Measurements from ENCODE around the gene GABRE.
"Not testable (repeated sequence)": the region's sequence is repeated elsewhere in the genome, so short reads cannot be mapped to it uniquely, and the experiment has no call there.

Gene GABRE

DNA sequence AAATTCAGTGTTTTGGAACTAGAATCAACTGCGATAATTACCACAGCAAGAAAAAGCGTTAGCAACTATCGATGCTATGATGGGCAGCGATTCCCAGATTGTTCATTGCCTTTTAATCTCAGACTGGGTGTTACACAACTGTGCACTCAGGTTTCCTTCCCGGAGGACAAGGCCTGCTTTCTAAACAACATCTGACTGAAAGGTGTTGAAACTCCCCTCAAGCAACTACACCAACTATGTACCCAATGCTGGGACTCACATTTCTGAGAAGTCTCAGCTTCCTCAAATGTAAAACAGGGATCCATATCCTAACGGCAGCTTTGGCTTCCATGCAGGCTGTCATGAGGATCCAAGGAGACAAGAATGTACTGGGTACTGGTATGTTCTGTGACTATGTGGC lies 8.2 kb downstream of the GABRE start:
- no peak for DNase-seq

DNA sequence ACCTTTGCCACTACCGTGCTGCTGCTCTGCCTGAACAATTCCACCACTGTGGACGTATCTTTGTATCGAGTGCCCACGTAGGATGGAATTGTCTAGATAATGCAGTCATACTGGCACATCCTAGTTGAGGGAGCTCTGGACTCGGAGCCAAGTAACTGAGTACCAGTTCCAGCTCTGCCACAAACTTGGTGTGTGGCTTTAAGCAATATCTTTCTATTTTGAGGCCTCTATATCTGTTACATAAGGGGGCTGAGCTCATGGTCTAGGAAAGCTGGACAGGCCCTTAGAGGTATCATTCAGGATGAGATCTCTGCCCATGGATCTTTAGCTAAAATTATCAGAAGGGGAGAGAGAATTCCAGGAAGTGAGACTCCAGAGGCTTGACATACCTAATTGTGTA lies 12.4 kb downstream of the GABRE start:
- DNase-seq, result no peak

DNA sequence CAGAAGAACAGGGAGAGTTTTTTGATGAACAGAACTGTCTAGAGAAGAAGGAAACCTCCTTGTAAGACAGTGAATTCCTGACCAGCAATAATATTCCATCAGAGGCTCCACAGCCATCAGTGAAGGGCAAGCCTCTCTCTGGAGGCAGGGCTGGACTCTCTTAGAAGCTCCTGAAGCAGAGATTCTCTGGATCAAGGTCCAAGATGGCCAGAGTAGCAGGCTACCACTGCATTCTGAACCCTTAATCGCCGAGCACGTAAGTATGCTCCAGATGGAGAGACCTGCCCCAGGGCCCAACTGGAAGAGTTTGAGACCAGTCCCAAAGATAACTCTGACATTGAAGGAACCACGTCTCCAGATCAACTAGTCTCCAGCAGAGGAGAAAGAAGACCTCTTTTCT lies 16.4 kb downstream of the GABRE start:
- no peak for DNase-seq

DNA sequence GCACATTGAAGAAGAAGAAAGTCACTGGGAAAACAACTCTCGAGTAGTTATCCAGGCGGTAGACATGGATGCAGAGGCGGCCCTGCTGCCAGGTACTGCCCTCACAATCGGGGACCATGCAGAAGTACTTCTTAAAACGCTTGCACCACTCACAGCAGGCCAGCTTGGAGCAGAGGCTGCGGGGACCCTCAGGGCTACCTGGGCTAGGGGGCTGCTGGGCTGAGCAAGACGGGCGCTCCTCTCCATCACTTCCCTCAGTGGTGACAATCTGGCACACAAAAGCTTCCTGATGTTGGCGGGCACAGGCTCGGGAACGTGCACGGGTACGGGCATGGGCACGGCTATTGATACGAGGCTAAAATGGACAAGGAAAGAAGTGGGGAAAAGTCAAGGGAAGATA lies 19.7 kb downstream of the GABRE start:
- no peak for DNase-seq

DNA sequence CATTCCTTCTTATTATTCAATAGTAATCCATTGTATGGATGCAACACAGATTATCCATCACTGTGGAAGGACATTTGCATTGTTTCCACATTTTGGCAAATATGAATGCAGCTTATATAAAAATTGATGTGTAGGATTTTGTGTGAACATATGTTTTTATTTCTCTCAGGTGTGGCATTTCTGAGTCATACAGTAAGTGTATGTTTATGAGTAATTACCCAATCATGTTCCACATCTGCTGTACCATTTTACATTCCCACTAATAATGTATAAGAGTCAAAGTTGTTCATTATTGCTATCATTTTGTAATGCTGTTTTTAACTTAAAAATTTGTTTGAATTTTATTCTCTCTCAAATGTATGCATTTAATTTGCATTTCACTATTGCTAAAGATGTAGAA lies 36.3 kb downstream of the GABRE start:
- no peak for DNase-seq

DNA sequence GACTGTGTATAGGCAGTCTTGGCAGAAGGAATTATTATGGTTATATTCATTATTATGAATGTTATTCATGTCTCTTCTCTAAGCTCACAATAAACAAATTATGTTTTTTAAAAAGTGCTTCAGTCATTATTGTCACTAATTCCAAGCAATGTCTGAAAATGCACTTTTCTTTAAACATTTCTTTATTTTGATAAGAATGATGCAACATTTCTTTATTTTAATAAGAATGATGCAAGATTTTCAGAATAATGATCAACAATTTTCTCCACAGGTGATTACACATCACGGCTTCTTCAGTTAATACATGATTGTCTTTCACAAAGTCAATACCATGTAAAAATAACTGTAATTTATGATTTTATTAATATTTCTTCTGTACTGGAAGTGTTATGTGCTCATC lies 39.1 kb downstream of the GABRE start:
- no peak for DNase-seq

DNA sequence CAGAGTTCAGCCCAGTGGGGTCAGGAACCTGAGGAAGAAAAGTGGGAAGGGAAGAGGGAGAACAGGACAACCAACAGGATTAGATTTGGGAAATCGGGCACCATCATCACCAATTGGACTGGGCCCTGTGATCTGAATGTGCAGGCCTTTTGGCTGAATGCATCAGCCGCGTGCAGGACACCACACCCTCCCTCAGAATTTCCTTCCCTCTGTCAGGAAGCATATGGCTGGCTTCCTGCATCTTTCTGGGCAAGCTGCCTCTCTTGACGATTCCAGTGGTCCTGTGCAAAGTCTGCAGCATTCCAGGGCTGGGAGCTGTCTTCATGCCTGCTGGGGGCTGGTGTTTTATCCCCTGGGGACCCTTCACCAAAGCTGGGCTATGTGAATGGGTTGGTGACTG lies 45.4 kb downstream of the GABRE start:
- DNase-seq, result no peak

DNA sequence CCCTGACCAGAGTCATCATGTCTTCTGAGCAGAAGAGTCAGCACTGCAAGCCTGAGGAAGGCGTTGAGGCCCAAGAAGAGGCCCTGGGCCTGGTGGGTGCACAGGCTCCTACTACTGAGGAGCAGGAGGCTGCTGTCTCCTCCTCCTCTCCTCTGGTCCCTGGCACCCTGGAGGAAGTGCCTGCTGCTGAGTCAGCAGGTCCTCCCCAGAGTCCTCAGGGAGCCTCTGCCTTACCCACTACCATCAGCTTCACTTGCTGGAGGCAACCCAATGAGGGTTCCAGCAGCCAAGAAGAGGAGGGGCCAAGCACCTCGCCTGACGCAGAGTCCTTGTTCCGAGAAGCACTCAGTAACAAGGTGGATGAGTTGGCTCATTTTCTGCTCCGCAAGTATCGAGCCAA lies 50.8 kb downstream of the GABRE start:
- no peak for DNase-seq

DNA sequence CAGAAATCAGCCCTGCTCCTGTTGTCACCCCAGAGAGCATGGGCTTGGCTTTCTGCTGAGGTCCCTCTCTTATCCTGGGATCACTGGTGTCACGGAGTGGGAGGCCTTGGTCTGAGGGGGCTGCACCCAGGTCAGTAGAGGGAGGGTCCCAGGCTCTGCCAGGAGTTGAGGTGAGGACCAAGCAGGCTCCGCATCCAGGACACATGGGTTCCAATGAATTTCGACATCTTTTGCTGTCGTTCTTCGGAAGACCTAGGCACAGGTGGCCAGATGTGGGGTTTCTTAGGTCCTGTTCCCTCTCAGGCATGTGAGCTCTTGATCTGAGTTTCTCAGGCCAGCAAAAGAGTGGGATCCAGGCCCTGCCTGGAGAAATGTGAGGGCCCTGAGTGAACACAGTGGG lies 51.8 kb downstream of the GABRE start:
- DNase-seq, result no peak

DNA sequence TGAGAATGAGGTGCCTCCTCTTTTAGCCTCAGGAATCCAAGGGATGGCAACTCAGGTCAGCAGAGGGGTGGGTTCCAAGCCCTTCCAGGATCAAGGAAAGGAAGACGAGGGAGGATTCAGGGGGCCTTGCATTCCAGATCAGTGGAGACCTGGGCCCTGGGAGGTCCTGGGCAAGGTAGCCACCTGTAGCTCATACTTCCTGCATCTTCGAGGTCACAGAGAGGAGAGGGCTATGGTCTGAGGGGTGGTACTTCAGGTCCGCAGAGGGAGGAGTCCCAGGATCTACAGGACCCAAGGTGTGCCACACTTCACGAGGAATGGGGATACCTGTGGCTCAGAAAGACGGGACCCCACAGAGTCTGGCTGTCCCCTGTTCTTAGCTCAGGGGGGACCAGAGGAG lies 52.6 kb downstream of the GABRE start:
- no peak for DNase-seq

DNA sequence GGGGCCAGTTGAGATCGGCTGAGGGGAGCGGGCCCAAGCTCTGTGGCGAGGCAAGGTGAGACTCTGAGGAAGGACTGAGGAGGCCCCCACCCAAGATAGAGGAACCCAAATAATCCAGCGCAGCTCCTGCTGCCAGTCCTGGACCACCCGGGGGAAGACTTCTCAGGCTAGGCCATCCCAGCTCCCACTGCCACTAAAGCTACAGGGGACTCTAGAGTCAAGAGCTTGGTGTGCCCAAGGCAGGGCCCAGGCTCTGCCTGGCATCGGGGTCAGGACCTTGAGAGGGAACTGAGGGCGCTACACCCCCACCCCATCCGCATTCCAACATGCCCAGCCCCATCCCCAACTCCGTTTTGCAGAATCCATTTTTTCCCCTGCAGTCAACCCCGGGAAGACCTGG lies 53.2 kb downstream of the GABRE start:
- DNase-seq, result no peak

DNA sequence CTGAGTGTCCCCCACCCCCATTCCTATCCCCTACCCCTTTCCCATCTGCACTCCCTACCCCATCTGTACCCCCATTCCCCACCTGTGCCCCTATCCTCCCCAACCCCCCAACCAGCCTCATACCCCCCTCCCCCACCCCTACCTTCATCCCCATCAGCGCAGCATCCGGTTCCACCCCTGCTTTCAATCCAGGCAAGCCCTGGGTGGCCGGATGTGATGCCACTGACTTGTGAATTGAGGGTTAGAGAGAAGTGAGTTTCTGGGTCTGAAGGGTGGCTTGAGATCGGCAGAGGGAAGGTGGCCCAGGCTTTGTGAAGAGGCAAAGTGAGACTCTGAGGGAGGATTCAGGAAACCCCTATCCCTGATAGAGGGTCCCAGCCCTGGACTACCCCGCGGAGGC lies 53.9 kb downstream of the GABRE start:
- DNase-seq, result no peak

DNA sequence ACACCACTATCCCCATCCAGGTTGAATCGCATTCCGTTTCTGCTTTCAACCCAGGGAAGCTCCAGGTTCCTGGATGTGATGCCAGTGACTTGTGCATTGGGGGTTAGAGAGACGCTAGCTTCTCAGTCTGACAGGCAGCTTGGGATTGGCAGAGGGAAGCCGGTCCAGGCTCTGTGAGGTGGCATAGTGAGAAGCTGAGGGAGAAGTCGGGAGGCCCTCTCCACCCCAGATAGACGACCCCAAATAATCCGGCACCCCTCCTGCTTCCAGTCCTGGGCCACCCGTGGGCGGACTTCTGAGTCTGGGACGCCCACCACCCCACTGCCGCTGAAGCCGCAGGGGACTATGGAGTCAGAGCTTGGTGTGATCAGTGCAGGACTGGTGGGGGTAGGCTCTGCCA lies 54.4 kb downstream of the GABRE start:
- DNase-seq, result no peak

DNA sequence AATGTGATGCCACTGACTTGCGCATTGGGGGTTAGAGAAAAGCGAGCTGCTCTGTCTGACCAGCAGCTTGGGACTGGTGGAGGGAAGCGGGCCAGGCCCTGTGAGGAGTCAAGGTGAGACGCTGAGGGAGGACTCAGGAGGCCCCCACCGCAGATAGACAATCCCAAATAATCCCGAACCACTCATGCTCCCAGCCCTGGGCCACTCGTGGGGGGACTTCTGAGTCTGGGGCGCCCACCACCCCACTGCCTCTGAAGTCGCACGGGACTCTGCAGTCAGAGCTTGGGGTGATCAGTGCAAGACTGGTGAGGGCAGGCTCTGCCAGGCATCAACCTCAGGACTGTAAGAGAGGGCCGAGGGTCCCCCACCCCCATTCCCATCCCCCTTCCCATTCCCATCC lies 54.9 kb downstream of the GABRE start:
- DNase-seq, result no peak

DNA sequence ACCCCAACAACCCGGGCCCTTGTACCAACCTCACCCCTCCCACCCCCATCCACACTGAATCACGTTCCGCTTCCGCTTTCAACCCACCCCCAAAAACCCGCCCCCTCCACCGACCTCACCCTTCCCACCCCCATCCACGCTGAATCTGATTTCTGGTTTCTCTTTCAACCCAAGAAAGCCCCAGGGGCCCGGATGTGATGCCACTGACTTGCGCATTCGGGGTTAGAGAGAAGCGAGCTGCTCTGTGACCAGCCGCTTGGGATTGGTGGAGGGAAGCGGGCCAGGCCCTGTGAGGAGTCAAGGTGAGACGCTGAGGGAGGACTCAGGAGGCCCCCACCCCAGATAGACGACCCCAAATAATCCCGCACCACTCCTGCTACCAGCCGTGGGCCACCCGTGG lies 55.7 kb downstream of the GABRE start:
- not testable (repeated sequence) for DNase-seq

DNA sequence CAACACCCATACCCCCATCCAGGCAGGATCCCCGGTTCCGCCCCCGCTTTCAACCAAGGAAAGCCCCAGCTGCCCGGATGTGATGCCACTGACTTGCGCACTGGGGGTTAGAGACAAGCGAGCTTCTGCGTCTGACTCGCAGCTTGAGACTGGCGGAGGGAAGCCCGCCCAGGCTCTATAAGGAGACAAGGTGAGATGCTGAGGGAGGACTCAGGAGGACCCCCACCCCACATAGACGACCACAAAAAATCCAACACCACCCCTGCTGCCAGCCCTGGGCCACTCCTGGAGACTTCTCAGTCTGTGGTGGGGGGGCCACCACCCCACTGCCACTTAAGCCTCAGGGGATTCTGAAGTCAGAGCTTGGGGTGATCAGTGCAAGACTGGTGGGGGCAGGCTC lies 61.7 kb downstream of the GABRE start, which contains the start of gene MAGEA4:
Gene MAGEA4, plus strand, starts transcription at position 110 of the 400 bp plus-strand sequence. CDS start 10,776 bp downstream, outside the sequence.
- no peak for DNase-seq

DNA sequence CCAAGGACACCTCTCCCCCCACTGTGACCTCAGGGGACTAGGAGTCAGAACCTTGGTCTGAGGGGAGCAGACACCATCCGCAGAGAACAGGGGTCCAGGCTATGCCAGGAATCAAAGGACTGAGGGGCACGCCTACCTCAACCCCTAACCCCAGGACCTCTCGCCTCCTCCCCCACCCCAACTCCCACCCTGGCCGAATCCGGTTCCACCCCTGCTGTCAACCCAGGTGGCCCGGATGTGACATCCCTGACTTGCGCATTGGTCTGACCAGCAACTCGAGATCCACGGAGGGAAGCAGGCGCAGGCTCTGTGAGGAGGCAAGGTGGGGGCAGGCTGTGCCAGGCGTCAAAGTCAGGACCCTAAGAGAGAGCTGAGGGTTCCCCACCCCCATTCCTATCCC lies 62.3 kb downstream of the GABRE start:
- DNase-seq, result no peak

DNA sequence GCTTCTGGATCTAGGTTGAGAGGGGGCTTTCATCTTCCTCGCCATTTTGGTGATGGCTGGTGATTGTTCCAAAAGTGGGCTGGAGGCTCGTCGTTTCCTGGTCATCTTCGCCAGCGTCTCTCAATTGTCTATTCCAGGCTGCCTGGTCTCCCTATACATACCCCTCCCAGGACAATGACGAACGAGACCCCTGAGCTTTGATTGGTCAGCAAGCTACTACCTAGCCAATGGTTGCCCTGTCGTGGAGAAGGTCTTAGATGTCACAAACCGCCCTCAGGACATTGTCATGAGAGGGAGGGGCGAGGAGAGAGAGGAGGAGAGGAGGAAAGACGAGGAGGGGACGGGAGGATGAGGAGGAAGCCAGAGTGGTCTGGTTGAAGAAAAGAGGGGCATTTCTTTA lies 69.5 kb downstream of the GABRE start:
- DNase-seq, result no peak
